HEK293 (cell line): ENCODE data around the gene TRPV6.

Experiments
- BCL11A ChIP-seq: fragments of 450-650 bp; formaldehyde crosslinking; IDR thresholded peaks from 2 replicates; pipeline ENCODE4 v1.5.1; 2016; ENCODE audit warnings: low read depth, missing biosample characterization, missing genetic modification characterization
- PRDM1 ChIP-seq: fragments of 450-650 bp; formaldehyde crosslinking; IDR thresholded peaks from 2 replicates; pipeline ENCODE4; 2016; ENCODE audit warnings: missing biosample characterization, missing genetic modification characterization
- SALL2 ChIP-seq: fragments of 450-650 bp; formaldehyde crosslinking; IDR thresholded peaks from 2 replicates; pipeline ENCODE4 v1.5.0; 2017; ENCODE audit warnings: missing biosample characterization, mild to moderate bottlenecking, missing genetic modification characterization, borderline replicate concordance
- SP3 ChIP-seq: fragments of 450-650 bp; formaldehyde crosslinking; IDR thresholded peaks from 2 replicates; pipeline ENCODE4 v1.5.1; 2016; ENCODE audit warnings: missing biosample characterization, missing genetic modification characterization
- ZFHX2 ChIP-seq: fragments of 450-650 bp; formaldehyde crosslinking; conservative IDR thresholded peaks from 2 replicates; pipeline ENCODE4 v1.5.1; 2016; ENCODE audit warnings: missing biosample characterization, missing genetic modification characterization
- TF ChIP-seq, protein P1 (sequence below): fragments of 450-650 bp; formaldehyde crosslinking; IDR thresholded peaks from 2 replicates; pipeline ENCODE4 v1.5.1; 2016; ENCODE audit warnings: missing biosample characterization, missing genetic modification characterization
- TF ChIP-seq, protein P2 (sequence below): fragments of 450-650 bp; formaldehyde crosslinking; IDR thresholded peaks from 2 replicates; pipeline ENCODE4 v1.5.1; 2016; ENCODE audit warnings: missing biosample characterization, missing genetic modification characterization, low read depth

DNA sequence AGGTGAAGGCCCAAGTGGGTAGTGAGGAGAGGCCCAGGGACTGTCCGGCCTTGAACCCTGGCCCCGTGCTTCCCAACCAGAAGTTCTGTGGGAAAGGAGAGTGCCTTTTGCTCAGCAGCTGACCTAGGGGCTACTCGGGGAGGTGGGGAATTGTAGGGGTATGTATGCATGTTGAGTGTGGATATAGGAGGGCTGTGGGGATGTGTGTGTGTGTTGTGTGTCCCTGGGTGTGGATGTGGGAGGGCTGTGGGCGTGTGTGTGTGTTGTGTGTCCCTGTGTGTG, 18.5 kb downstream of the TRPV6 start:
- TF ChIP-seq ZFHX2 (tag by site-specific recombination) = no peak; the same call in 1 of the 2 replicates
- TF ChIP-seq, protein P1, sequence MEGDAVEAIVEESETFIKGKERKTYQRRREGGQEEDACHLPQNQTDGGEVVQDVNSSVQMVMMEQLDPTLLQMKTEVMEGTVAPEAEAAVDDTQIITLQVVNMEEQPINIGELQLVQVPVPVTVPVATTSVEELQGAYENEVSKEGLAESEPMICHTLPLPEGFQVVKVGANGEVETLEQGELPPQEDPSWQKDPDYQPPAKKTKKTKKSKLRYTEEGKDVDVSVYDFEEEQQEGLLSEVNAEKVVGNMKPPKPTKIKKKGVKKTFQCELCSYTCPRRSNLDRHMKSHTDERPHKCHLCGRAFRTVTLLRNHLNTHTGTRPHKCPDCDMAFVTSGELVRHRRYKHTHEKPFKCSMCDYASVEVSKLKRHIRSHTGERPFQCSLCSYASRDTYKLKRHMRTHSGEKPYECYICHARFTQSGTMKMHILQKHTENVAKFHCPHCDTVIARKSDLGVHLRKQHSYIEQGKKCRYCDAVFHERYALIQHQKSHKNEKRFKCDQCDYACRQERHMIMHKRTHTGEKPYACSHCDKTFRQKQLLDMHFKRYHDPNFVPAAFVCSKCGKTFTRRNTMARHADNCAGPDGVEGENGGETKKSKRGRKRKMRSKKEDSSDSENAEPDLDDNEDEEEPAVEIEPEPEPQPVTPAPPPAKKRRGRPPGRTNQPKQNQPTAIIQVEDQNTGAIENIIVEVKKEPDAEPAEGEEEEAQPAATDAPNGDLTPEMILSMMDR (tag by site-specific recombination) = no peak
- no peak for TF ChIP-seq SP3 (tag by site-specific recombination)
- no peak for TF ChIP-seq SALL2
- no peak for TF ChIP-seq BCL11A
- TF ChIP-seq PRDM1 = no peak
- TF ChIP-seq, protein P2, sequence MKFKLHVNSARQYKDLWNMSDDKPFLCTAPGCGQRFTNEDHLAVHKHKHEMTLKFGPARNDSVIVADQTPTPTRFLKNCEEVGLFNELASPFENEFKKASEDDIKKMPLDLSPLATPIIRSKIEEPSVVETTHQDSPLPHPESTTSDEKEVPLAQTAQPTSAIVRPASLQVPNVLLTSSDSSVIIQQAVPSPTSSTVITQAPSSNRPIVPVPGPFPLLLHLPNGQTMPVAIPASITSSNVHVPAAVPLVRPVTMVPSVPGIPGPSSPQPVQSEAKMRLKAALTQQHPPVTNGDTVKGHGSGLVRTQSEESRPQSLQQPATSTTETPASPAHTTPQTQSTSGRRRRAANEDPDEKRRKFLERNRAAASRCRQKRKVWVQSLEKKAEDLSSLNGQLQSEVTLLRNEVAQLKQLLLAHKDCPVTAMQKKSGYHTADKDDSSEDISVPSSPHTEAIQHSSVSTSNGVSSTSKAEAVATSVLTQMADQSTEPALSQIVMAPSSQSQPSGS = no peak
